Measurements from ENCODE around the gene LZTS2. TPM values are rescaled to one million over a fixed set of nuclear protein-coding genes. Genes with fewer than 3 reads are reported as not detected.
A peak's percentile ranks its signal among the peaks of the same experiment; 100 is the strongest.

LZTS2 gene
- total and polyA plus RNA-seq, 4 donors: 15.1 to 37.9 (median 28.9) TPM

- no peak for DNase-seq (ENCODE audit: low read depth in 4 of 6, low spot score in 6 of 6)
- no peaks in the 10 kb centered on the region for H3K27me3 ChIP-seq (ENCODE audit: control insufficient read depth, insufficient read depth, low read length)
- peaks cover 69% of the 10 kb centered on the region for H3K36me3 ChIP-seq (ENCODE audit: control insufficient read depth, insufficient read depth, low read length)
- H3K4me1 ChIP-seq (ENCODE audit: control insufficient read depth, insufficient read depth, low read length): peaks cover 30% of the 10 kb centered on the region
- no peak overlapping the region for H3K4me3 ChIP-seq (ENCODE audit: low read depth, low read length)
- H3K27ac ChIP-seq (ENCODE audit: low read depth, low read length): no peak overlapping the region
- 100% methylated on average over 1 of the region's 5 CpGs for WGBS (ENCODE audit: insufficient coverage)
- no peaks in the 10 kb centered on the region for H3K9me3 ChIP-seq (ENCODE audit: control insufficient read depth, insufficient read depth, low read length)
Measured at GRCh38 chr10:100985336-100985735, 14.3 kb upstream of the LZTS2 start.

- no peaks in the 10 kb centered on the region for H3K27me3 ChIP-seq (ENCODE audit: control insufficient read depth, insufficient read depth, low read length)
- H3K4me1 ChIP-seq (ENCODE audit: control insufficient read depth, insufficient read depth, low read length): peaks cover 30% of the 10 kb centered on the region
- H3K27ac ChIP-seq (ENCODE audit: low read depth, low read length): no peak overlapping the region
- 14% methylated on average over 17 of the region's 17 CpGs for WGBS (ENCODE audit: insufficient coverage)
- H3K4me3 ChIP-seq (ENCODE audit: low read depth, low read length): peak overlapping the region; percentile 87
- peaks cover 72% of the 10 kb centered on the region for H3K36me3 ChIP-seq (ENCODE audit: control insufficient read depth, insufficient read depth, low read length)
- H3K9me3 ChIP-seq (ENCODE audit: control insufficient read depth, insufficient read depth, low read length): no peaks in the 10 kb centered on the region
- no peak for DNase-seq (ENCODE audit: low read depth in 4 of 6, low spot score in 6 of 6)
Measured at GRCh38 chr10:100986623-100986951, 13.0 kb upstream of the LZTS2 start.

GRCh38 chr10:100986952-100987684, 12.5 kb upstream of the LZTS2 start, which contains the start of the genes MRPL43 and TWNK:
Gene MRPL43 (minus strand): TSS chr10:100987497. CDS start chr10:100987443, 54 bp downstream.
Gene TWNK (plus strand): TSS chr10:100987543. CDS start chr10:100988211, 668 bp downstream.
- H3K27me3 ChIP-seq (ENCODE audit: control insufficient read depth, insufficient read depth, low read length): no peaks in the 10 kb centered on the region
- DNase-seq (ENCODE audit: low read depth in 4 of 6, low spot score in 6 of 6): peak in 3 of 6 donors; percentile 78 to 95 (median 95)
- H3K9me3 ChIP-seq (ENCODE audit: control insufficient read depth, insufficient read depth, low read length): no peaks in the 10 kb centered on the region
- H3K4me3 ChIP-seq (ENCODE audit: low read depth, low read length): peak within 1 kb of the TSS; percentile 87
- peaks cover 30% of the 10 kb centered on the region for H3K4me1 ChIP-seq (ENCODE audit: control insufficient read depth, insufficient read depth, low read length)
- peak within 1 kb of the TSS; percentile 60 for H3K27ac ChIP-seq (ENCODE audit: low read depth, low read length)
- WGBS (ENCODE audit: insufficient coverage): under 1% methylated on average over 75 of the region's 75 CpGs
- H3K36me3 ChIP-seq (ENCODE audit: control insufficient read depth, insufficient read depth, low read length): peaks cover 67% of the 10 kb centered on the region

- no peak for DNase-seq (ENCODE audit: low read depth in 4 of 6, low spot score in 6 of 6)
- Histone ChIP-seq H3K27ac (ENCODE audit: low read depth, low read length) (no peak overlapping the region), H3K36me3 (ENCODE audit: control insufficient read depth, insufficient read depth, low read length) (peaks cover 65% of the 10 kb centered on the region), H3K4me3 (ENCODE audit: low read depth, low read length) (peak overlapping the region; percentile 87), H3K9me3 (ENCODE audit: control insufficient read depth, insufficient read depth, low read length) (no peaks in the 10 kb centered on the region), H3K27me3 (ENCODE audit: control insufficient read depth, insufficient read depth, low read length) (no peaks in the 10 kb centered on the region), H3K4me1 (ENCODE audit: control insufficient read depth, insufficient read depth, low read length) (peaks cover 30% of the 10 kb centered on the region)
- WGBS (ENCODE audit: insufficient coverage): 2% methylated on average over 15 of the region's 15 CpGs
Measured at GRCh38 chr10:100987685-100988049, 11.9 kb upstream of the LZTS2 start.

- DNase-seq (ENCODE audit: low read depth in 4 of 6, low spot score in 6 of 6): no peak
- no peaks in the 10 kb centered on the region for H3K27me3 ChIP-seq (ENCODE audit: control insufficient read depth, insufficient read depth, low read length)
- WGBS (ENCODE audit: insufficient coverage): 70% methylated on average over 10 of the region's 10 CpGs
- peaks cover 66% of the 10 kb centered on the region for H3K36me3 ChIP-seq (ENCODE audit: control insufficient read depth, insufficient read depth, low read length)
- peaks cover 30% of the 10 kb centered on the region for H3K4me1 ChIP-seq (ENCODE audit: control insufficient read depth, insufficient read depth, low read length)
- H3K4me3 ChIP-seq (ENCODE audit: low read depth, low read length): peak overlapping the region; percentile 87
- H3K9me3 ChIP-seq (ENCODE audit: control insufficient read depth, insufficient read depth, low read length): no peaks in the 10 kb centered on the region
- no peak overlapping the region for H3K27ac ChIP-seq (ENCODE audit: low read depth, low read length)
Measured at GRCh38 chr10:100988166-100988565, 11.4 kb upstream of the LZTS2 start.

- Histone ChIP-seq H3K9me3 (ENCODE audit: control insufficient read depth, insufficient read depth, low read length) (no peaks in the 10 kb centered on the region), H3K27ac (ENCODE audit: low read depth, low read length) (no peak overlapping the region), H3K4me1 (ENCODE audit: control insufficient read depth, insufficient read depth, low read length) (peaks cover 32% of the 10 kb centered on the region), H3K36me3 (ENCODE audit: control insufficient read depth, insufficient read depth, low read length) (peaks cover 65% of the 10 kb centered on the region), H3K27me3 (ENCODE audit: control insufficient read depth, insufficient read depth, low read length) (no peaks in the 10 kb centered on the region), H3K4me3 (ENCODE audit: low read depth, low read length) (no peak overlapping the region)
- WGBS (ENCODE audit: insufficient coverage): over 99% methylated on average over 21 of the region's 21 CpGs
- DNase-seq (ENCODE audit: low read depth in 4 of 6, low spot score in 6 of 6): no peak
Measured at GRCh38 chr10:100989088-100989487, 10.5 kb upstream of the LZTS2 start.

GRCh38 chr10:100993986-100994708, 5.5 kb upstream of the LZTS2 start:
- no peak overlapping the region for H3K27ac ChIP-seq (ENCODE audit: low read depth, low read length)
- peaks cover 37% of the 10 kb centered on the region for H3K36me3 ChIP-seq (ENCODE audit: control insufficient read depth, insufficient read depth, low read length)
- no peaks in the 10 kb centered on the region for H3K9me3 ChIP-seq (ENCODE audit: control insufficient read depth, insufficient read depth, low read length)
- peaks cover 7% of the 10 kb centered on the region for H3K27me3 ChIP-seq (ENCODE audit: control insufficient read depth, insufficient read depth, low read length)
- peak in 2 of 6 donors; percentile 84 to 85 for DNase-seq (ENCODE audit: low read depth in 4 of 6, low spot score in 6 of 6)
- no peak overlapping the region for H3K4me3 ChIP-seq (ENCODE audit: low read depth, low read length)
- 51% methylated on average over 9 of the region's 10 CpGs for WGBS (ENCODE audit: insufficient coverage)
- peaks cover 36% of the 10 kb centered on the region for H3K4me1 ChIP-seq (ENCODE audit: control insufficient read depth, insufficient read depth, low read length)

GRCh38 chr10:100995181-100995580, 4.4 kb upstream of the LZTS2 start:
- no peak overlapping the region for H3K27ac ChIP-seq (ENCODE audit: low read depth, low read length)
- 90% methylated on average over 3 of the region's 6 CpGs for WGBS (ENCODE audit: insufficient coverage)
- peaks cover 7% of the 10 kb centered on the region for H3K27me3 ChIP-seq (ENCODE audit: control insufficient read depth, insufficient read depth, low read length)

GRCh38 chr10:100996678-100997359, 2.8 kb upstream of the LZTS2 start:
- Histone ChIP-seq H3K27me3 (ENCODE audit: control insufficient read depth, insufficient read depth, low read length) (peaks cover 7% of the 10 kb centered on the region), H3K9me3 (ENCODE audit: control insufficient read depth, insufficient read depth, low read length) (no peaks in the 10 kb centered on the region), H3K4me1 (ENCODE audit: control insufficient read depth, insufficient read depth, low read length) (peaks cover 55% of the 10 kb centered on the region), H3K27ac (ENCODE audit: low read depth, low read length) (peak overlapping the region; percentile 97), H3K36me3 (ENCODE audit: control insufficient read depth, insufficient read depth, low read length) (peaks cover 20% of the 10 kb centered on the region), H3K4me3 (ENCODE audit: low read depth, low read length) (peak overlapping the region; percentile 67)
- no peak for DNase-seq (ENCODE audit: low read depth in 4 of 6, low spot score in 6 of 6)
- WGBS (ENCODE audit: insufficient coverage): 3% methylated on average over 42 of the region's 46 CpGs

More at GRCh38 chr10:100995181-100995580, 4.4 kb upstream of the LZTS2 start:
- Histone ChIP-seq H3K4me3 (ENCODE audit: low read depth, low read length) (no peak overlapping the region), H3K9me3 (ENCODE audit: control insufficient read depth, insufficient read depth, low read length) (no peaks in the 10 kb centered on the region), H3K36me3 (ENCODE audit: control insufficient read depth, insufficient read depth, low read length) (peaks cover 31% of the 10 kb centered on the region), H3K4me1 (ENCODE audit: control insufficient read depth, insufficient read depth, low read length) (peaks cover 40% of the 10 kb centered on the region)
- no peak for DNase-seq (ENCODE audit: low read depth in 4 of 6, low spot score in 6 of 6)

Data from spinal cord (tissue), 10 donors.